Nephron progenitor cell (in vitro differentiated cells): ENCODE data around the gene SBK2.
"Not testable (repeated sequence)": the region's sequence is repeated elsewhere in the genome, so short reads cannot be mapped to it uniquely, and the experiment has no call there.

Experiments used
- DNase-seq: peaks from one replicate; pipeline ENCODE4 v3.0.0; 2021
- H3K27ac Mint-ChIP-seq: 2 replicates; pipeline ENCODE4 v1.8.0; 2021; ENCODE audit warnings: mild to moderate bottlenecking, moderate library complexity, mixed read lengths
- H3K27me3 Mint-ChIP-seq: 2 replicates; pipeline ENCODE4 v1.8.0; 2021; ENCODE audit warnings: mild to moderate bottlenecking, low read depth, mixed read lengths; ENCODE audit not compliant: poor library complexity
- H3K36me3 Mint-ChIP-seq: 2 replicates; pipeline ENCODE4 v1.8.0; 2021; ENCODE audit warnings: low read depth, mixed read lengths
- H3K4me1 Mint-ChIP-seq: 2 replicates; pipeline ENCODE4 v1.8.0; 2021; ENCODE audit warnings: mixed read lengths
- H3K4me3 Mint-ChIP-seq: 2 replicates; pipeline ENCODE4 v1.8.0; 2021; ENCODE audit warnings: mild to moderate bottlenecking, moderate library complexity, mixed read lengths
- H3K9me3 Mint-ChIP-seq: 2 replicates; pipeline ENCODE4 v1.8.0; 2021; ENCODE audit warnings: mild to moderate bottlenecking, moderate library complexity, mixed read lengths
- TF ChIP-seq, protein P1 (sequence below): fragments of 200-600 bp; sonication (generic); IDR thresholded peaks from 2 replicates; pipeline ENCODE4 v1.5.0; 2021; ENCODE audit warnings: antibody characterized with exemption

The SBK2 gene, protein sequence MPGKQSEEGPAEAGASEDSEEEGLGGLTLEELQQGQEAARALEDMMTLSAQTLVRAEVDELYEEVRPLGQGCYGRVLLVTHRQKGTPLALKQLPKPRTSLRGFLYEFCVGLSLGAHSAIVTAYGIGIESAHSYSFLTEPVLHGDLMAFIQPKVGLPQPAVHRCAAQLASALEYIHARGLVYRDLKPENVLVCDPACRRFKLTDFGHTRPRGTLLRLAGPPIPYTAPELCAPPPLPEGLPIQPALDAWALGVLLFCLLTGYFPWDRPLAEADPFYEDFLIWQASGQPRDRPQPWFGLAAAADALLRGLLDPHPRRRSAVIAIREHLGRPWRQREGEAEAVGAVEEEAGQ

DNA sequence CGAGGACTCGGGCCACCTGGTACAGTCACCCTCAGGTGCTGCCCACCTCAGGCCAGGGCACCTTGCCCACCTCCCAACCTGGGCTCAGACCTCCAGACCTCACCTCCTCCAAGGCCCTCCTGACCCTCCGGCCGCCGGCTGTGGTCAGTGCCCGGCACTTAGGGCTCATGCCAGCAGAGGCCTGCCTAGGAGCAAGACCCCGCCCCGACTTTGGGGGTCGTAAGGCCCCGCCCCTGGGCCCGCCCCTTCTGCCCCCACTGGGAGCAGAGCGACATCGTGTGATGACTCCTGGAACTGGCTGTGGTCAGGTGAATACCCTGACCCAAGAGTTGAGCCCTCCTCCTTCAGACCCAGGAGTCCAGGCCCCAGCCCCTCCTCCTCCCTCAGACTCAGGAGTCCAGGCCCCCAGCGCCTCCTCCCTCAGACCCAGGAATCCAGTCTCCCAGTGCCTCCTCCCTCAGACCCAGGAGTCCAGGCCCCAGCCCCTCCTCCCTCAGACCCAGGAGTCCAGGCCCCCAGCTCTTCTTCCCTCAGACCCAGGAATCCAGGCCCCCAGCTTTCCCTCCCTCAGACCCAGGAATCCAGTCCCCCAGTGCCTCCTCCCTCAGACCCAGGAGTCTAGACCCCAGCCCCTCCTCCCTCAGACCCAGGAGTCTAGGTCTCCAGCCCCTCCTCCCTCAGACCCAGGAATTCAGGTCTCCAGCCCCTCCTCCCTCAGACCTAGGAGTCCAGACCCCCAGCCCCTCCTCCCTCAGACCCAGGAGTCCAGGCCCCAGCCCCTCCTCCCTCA, at the start of gene SBK2:
TSS of gene SBK2 (minus strand) at position 183 of the 790 bp plus-strand sequence. CDS start 839 bp downstream, outside the sequence.
- peaks cover 18% of the 10 kb centered on the region for H3K27me3 Mint-ChIP-seq
- peak; percentile 84 for DNase-seq
- TF ChIP-seq, protein P1, sequence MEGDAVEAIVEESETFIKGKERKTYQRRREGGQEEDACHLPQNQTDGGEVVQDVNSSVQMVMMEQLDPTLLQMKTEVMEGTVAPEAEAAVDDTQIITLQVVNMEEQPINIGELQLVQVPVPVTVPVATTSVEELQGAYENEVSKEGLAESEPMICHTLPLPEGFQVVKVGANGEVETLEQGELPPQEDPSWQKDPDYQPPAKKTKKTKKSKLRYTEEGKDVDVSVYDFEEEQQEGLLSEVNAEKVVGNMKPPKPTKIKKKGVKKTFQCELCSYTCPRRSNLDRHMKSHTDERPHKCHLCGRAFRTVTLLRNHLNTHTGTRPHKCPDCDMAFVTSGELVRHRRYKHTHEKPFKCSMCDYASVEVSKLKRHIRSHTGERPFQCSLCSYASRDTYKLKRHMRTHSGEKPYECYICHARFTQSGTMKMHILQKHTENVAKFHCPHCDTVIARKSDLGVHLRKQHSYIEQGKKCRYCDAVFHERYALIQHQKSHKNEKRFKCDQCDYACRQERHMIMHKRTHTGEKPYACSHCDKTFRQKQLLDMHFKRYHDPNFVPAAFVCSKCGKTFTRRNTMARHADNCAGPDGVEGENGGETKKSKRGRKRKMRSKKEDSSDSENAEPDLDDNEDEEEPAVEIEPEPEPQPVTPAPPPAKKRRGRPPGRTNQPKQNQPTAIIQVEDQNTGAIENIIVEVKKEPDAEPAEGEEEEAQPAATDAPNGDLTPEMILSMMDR: peak; percentile 47
- peak within 1 kb of the TSS; percentile 48 for H3K27ac Mint-ChIP-seq
- H3K4me3 Mint-ChIP-seq: peak within 1 kb of the TSS; percentile 47
- peaks cover 61% of the 10 kb centered on the region for H3K4me1 Mint-ChIP-seq
- H3K36me3 Mint-ChIP-seq: no peaks in the 10 kb centered on the region
- peaks cover 6% of the 10 kb centered on the region for H3K9me3 Mint-ChIP-seq

DNA sequence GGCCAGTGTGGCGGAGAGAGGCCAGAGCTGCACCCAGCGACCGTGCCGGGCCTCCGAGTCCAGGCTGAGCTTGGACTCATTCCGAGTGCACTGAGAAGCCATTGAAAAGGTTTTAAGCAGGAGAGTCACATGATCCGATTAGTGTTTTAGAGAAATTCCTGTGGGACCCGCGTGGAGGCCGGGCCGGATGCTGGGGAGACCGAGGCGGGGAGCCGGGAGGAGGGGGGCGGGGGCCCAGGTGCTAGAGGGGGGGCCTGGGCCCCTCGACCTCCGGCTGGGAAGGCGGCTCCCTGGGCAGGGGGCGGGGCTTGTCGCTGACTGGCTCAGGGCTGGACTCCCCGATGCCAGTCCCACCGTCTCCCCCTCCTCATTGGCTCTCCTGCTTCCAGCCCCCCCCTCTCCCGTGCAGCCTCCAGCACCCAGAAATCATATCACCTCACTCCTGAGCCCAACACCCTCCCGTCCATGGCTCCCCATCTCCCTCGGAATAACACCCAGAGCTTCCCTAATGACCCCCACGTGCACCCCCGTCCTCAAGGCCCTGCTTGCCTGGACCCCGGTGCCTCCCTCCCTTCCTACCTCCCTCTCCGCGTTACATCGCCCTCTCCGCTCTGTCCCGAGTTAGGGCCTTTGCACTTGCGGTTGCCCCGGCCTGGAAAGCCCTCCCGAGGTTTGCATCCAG, 48.9 kb upstream of the SBK2 start:
- Mint-ChIP-seq H3K4me3 (peak overlapping the region; percentile 82), H3K27me3 (no peaks in the 10 kb centered on the region), H3K9me3 (no peaks in the 10 kb centered on the region), H3K36me3 (no peaks in the 10 kb centered on the region), H3K27ac (peak overlapping the region; percentile 96), H3K4me1 (peaks cover 66% of the 10 kb centered on the region)
- TF ChIP-seq, protein P1: no peak
- DNase-seq: peak; percentile 89

DNA sequence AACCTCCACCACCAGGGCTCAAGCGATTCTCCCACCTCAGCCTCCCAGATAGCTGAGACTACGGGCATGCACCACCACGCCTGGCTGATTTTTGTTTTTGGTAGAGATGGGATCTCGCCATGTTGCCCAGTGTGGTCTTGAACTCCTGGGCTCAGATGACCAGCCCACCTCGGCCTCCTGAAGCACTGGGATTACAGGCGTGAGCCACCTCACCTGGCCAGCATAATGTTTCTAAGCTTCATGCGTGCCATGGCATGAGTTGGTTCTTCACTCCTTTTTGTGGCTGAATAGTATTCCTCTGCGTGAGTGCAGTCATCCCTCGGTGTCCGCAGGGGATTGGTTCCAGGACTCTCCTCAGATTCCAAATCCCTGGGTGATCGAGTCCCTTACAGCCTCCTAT, 47.9 kb upstream of the SBK2 start:
- DNase-seq: no peak
- TF ChIP-seq, protein P1: no peak
- Mint-ChIP-seq H3K4me1 (peaks cover 59% of the 10 kb centered on the region), H3K27ac (peak overlapping the region; percentile 96), H3K36me3 (no peaks in the 10 kb centered on the region), H3K9me3 (no peaks in the 10 kb centered on the region), H3K4me3 (peak overlapping the region; percentile 82), H3K27me3 (no peaks in the 10 kb centered on the region)

GRCh38 chr19:55583897-55584296, 47.0 kb upstream of the SBK2 start:
- H3K27me3 Mint-ChIP-seq, H3K27ac Mint-ChIP-seq, H3K9me3 Mint-ChIP-seq, H3K36me3 Mint-ChIP-seq, H3K4me3 Mint-ChIP-seq, DNase-seq: not testable (repeated sequence)
- peaks cover 54% of the 10 kb centered on the region for H3K4me1 Mint-ChIP-seq

DNA sequence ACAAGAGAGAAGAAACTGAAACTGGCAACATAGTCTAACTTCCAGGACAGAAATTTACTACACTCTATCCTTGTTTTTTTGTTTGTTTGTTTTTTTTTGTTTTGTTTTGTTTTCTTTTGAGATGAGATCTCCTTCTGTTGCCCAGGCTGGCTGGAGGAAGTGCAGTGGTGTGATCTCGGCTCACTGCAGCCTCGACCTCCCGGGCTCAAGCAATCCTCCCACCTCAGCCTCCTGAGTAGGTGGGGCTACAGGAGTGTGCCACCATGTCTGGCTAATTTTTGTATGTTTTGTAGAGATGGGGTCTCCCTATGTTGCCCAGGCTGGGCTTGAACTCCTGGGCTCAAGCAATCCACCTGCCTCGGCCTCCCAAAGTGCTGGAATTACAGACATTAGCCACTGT, 45.4 kb upstream of the SBK2 start:
- not testable (repeated sequence) for H3K9me3 Mint-ChIP-seq, DNase-seq, H3K36me3 Mint-ChIP-seq, H3K27me3 Mint-ChIP-seq
- Mint-ChIP-seq H3K4me3 (peak overlapping the region; percentile 49), H3K27ac (peak overlapping the region; percentile 68), H3K4me1 (peaks cover 54% of the 10 kb centered on the region)

- H3K9me3 Mint-ChIP-seq: no peaks in the 10 kb centered on the region
- H3K36me3 Mint-ChIP-seq: peaks cover 8% of the 10 kb centered on the region
- H3K4me3 Mint-ChIP-seq: peak overlapping the region; percentile 49
- TF ChIP-seq, protein P1: no peak
- H3K27me3 Mint-ChIP-seq: no peaks in the 10 kb centered on the region
- DNase-seq: no peak
- H3K4me1 Mint-ChIP-seq: peaks cover 54% of the 10 kb centered on the region
- peak overlapping the region; percentile 68 for H3K27ac Mint-ChIP-seq
Observed at GRCh38 chr19:55581823-55582223, 44.9 kb upstream of the SBK2 start.
